Measurements from ENCODE around the gene NOTCH1. TPM values are rescaled to one million over a fixed set of nuclear protein-coding genes. Genes with fewer than 3 reads are reported as not detected.

The NOTCH1 gene
- 10 to 100 TPM; 31.1 to 72.1 (median 44.0) TPM for total RNA-seq

DNA sequence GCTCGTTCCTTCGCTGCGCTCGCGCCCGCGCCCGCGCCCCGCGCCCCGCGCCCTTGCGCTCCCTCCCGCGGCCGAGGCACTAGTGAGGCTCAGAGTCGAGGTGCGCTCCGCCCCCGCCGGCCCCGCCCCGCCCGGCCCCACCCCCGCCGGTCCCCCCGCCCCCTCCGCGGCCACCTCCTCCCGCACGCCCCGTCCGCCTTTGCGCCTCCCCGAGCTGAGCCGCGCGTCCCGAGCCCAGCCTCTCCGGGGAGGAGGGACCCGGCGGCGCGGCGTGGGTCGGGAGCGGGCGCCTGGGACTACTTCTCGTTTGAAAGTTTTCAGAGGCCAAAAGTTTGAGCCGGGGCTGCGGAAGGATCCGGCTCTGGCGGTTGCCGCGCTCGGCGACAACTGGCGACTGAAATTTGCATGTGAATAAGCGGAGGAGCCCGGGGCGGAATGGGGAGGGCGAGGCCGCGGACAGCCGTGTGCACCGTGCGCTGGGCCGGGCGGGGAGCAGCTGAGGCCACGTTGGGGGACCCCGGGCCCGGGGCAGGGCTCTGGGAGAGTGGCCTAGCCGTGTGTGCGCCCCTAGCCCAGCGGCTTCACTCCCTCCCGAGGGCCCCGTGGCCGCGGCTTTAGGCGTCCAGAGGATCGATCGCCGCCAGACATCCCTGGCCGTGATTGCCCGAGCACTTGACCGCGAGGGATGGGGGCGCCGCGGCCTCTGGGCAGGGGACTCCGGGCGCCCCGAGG is at the start of gene NOTCH1:
NOTCH1 (minus strand) TSS at position 84 of the 732 bp plus-strand sequence. CDS start 262 bp downstream, outside the sequence.
- Histone ChIP-seq H3K36me3 (peaks cover 0 to 24% of the 10 kb centered on the region in 2 donors), H3K4me1 (peaks cover 4 to 88% (median 50%) of the 10 kb centered on the region in 3 donors), H3K27me3 (no peaks in the 10 kb centered on the region), H3K9me3 (no peaks in the 10 kb centered on the region), H3K4me3 (peak within 1 kb of the TSS; percentile 92 to 98), H3K27ac (peak within 1 kb of the TSS; percentile 94 to 100 (median 97))
- peak; percentile 78 for ATAC-seq
- TF ChIP-seq POLR2A (IDR thresholded peaks at IDR 0.05): peak; percentile 73 to 89
- TF ChIP-seq, protein P1, sequence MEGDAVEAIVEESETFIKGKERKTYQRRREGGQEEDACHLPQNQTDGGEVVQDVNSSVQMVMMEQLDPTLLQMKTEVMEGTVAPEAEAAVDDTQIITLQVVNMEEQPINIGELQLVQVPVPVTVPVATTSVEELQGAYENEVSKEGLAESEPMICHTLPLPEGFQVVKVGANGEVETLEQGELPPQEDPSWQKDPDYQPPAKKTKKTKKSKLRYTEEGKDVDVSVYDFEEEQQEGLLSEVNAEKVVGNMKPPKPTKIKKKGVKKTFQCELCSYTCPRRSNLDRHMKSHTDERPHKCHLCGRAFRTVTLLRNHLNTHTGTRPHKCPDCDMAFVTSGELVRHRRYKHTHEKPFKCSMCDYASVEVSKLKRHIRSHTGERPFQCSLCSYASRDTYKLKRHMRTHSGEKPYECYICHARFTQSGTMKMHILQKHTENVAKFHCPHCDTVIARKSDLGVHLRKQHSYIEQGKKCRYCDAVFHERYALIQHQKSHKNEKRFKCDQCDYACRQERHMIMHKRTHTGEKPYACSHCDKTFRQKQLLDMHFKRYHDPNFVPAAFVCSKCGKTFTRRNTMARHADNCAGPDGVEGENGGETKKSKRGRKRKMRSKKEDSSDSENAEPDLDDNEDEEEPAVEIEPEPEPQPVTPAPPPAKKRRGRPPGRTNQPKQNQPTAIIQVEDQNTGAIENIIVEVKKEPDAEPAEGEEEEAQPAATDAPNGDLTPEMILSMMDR (IDR thresholded peaks at IDR 0.05): peak in 2 of 4 experiments; percentile 2 to 3
- TF ChIP-seq POLR2AphosphoS5 (IDR thresholded peaks at IDR 0.05): peak; percentile 91
- no peak for TF ChIP-seq EP300 (IDR thresholded peaks at IDR 0.05)
- no CpG with 5 or more reads among the region's 94 CpGs for WGBS, 2 donors (ENCODE audit: low coverage in 1 of 2)

DNA sequence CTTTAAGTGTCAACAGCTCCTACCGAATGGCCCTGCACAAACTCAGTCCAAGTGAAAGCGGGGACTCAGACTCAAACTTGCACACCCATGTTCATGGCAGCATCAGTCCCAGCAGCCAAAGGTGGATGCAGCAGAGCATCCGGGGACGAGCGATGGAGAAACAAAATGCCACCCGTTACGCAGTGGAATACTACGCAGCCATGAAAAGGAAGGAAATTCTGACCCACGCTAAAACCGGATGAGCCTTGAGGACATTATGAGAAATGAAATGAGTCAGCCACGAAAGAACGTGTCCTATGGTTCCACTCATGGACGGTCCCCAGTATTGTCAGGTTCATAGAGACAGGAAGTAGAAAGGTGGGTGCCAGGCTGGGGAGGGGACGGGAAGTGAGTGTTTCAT is 48.6 kb upstream of the NOTCH1 start:
- no peaks in the 10 kb centered on the region for H3K9me3 ChIP-seq
- H3K4me3 ChIP-seq: no peak overlapping the region
- no peak for ATAC-seq
- H3K36me3 ChIP-seq: no peaks in the 10 kb centered on the region
- no peak for TF ChIP-seq POLR2AphosphoS5 (IDR thresholded peaks at IDR 0.05)
- no peak for TF ChIP-seq POLR2A (IDR thresholded peaks at IDR 0.05)
- no peak for TF ChIP-seq EP300 (IDR thresholded peaks at IDR 0.05)
- TF ChIP-seq, protein P1 (IDR thresholded peaks at IDR 0.05): no peak
- no peak overlapping the region for H3K27ac ChIP-seq
- peaks cover 15% of the 10 kb centered on the region for H3K27me3 ChIP-seq
- 86 to 95% methylated on average over 4 to 12 of the region's 14 CpGs for WGBS, 2 donors (ENCODE audit: low coverage in 1 of 2)
- peaks cover 0 to 35% (median 7%) of the 10 kb centered on the region in 3 donors for H3K4me1 ChIP-seq

DNA sequence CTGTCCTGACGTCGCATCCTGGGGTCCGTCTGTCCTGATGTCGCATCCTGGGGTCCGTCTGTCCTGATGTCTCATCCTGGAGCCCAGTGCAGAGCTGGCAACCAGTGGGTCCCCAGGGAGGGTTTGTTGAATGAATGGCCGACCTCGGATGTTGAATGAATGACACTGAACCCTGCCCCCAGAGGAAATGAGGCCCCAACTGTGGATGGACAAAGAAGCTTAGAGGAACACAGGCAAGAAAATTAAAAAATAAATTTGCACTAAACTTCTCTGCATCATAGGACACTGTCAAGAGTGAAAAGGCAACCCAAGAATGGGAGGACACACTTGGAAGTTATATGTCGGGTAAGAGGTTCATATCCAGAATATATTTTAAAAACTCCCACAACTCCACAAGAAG is 47.7 kb upstream of the NOTCH1 start:
- Histone ChIP-seq H3K27me3 (peaks cover 7% of the 10 kb centered on the region), H3K4me1 (peaks cover 0 to 41% (median 11%) of the 10 kb centered on the region in 3 donors), H3K27ac (no peak overlapping the region), H3K4me3 (no peak overlapping the region), H3K36me3 (no peaks in the 10 kb centered on the region), H3K9me3 (no peaks in the 10 kb centered on the region)
- TF ChIP-seq, protein P1 (IDR thresholded peaks at IDR 0.05): no peak
- TF ChIP-seq POLR2A (IDR thresholded peaks at IDR 0.05) (no peak), EP300 (IDR thresholded peaks at IDR 0.05) (no peak), POLR2AphosphoS5 (IDR thresholded peaks at IDR 0.05) (no peak)
- ATAC-seq: no peak
- 78% methylated on average over 3 of the region's 8 CpGs; no CpG with 5 or more reads in 1 of the 2 donors for WGBS, 2 donors (ENCODE audit: low coverage in 1 of 2)

DNA sequence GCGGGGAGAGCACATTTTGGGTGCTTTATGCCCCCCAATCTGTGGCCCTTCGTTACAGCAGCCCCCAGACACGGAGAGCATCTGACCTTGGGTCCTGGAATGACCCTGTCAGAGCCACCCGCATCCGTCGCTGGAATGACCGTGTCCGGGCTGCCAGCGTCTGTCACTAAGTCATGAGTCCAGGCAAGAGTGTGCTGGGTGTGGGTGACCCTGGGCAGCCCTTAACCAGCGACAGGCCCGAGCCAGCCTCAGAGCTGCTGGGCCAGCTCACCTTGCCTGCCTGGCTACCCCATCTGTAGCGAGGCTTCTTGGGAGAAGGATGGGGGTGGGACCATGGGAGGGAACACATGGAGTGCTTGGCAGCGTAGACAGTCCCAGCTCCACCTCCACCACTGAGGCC is 46.8 kb upstream of the NOTCH1 start:
- ATAC-seq: no peak
- Histone ChIP-seq H3K27me3 (peaks cover 9% of the 10 kb centered on the region), H3K4me3 (no peak overlapping the region), H3K27ac (no peak overlapping the region), H3K36me3 (no peaks in the 10 kb centered on the region), H3K9me3 (no peaks in the 10 kb centered on the region), H3K4me1 (peaks cover 0 to 47% (median 20%) of the 10 kb centered on the region in 3 donors)
- TF ChIP-seq POLR2AphosphoS5 (IDR thresholded peaks at IDR 0.05): no peak
- TF ChIP-seq, protein P1 (IDR thresholded peaks at IDR 0.05): no peak
- no peak for TF ChIP-seq EP300 (IDR thresholded peaks at IDR 0.05)
- 87% methylated on average over 3 of the region's 13 CpGs; no CpG with 5 or more reads in 1 of the 2 donors for WGBS, 2 donors (ENCODE audit: low coverage in 1 of 2)

All from gastroesophageal sphincter (tissue), 4 donors.